NCI-H1092 treated with DMSO at 0.1 percent for 48 hours (cell line): ENCODE results near the gene UBE2G1.
"Not testable (repeated sequence)": the region's sequence is repeated elsewhere in the genome, so short reads cannot be mapped to it uniquely, and the experiment has no call there.

Experiments used
- DNase-seq: peaks from one replicate; lab custom pipeline; 2025; lab: John Stamatoyannopoulos, UW

Gene UBE2G1

GRCh38 chr17:4301066-4301465 is 65.4 kb downstream of the UBE2G1 start:
- DNase-seq: no peak

- no peak for DNase-seq
Measured at GRCh38 chr17:4297351-4297750, 69.1 kb downstream of the UBE2G1 start.

GRCh38 chr17:4295686-4296085 is 70.8 kb downstream of the UBE2G1 start:
- no peak for DNase-seq

- DNase-seq: no peak
Measured at GRCh38 chr17:4293572-4293971, 72.9 kb downstream of the UBE2G1 start.

- DNase-seq: no peak
Measured at GRCh38 chr17:4287710-4288109, 78.8 kb downstream of the UBE2G1 start.

GRCh38 chr17:4276514-4276913 is 90.0 kb downstream of the UBE2G1 start:
- no peak for DNase-seq

GRCh38 chr17:4272972-4273368 is 93.5 kb downstream of the UBE2G1 start:
- DNase-seq: no peak

- no peak for DNase-seq
Measured at GRCh38 chr17:4272213-4272971, 94.1 kb downstream of the UBE2G1 start.

GRCh38 chr17:4270736-4271135 is 95.7 kb downstream of the UBE2G1 start:
- no peak for DNase-seq

GRCh38 chr17:4269915-4270314 is 96.6 kb downstream of the UBE2G1 start:
- no peak for DNase-seq

- no peak for DNase-seq
Measured at GRCh38 chr17:4267402-4267801, 99.1 kb downstream of the UBE2G1 start.

- no peak for DNase-seq
Measured at GRCh38 chr17:4266550-4266949, 99.9 kb downstream of the UBE2G1 start.

- DNase-seq: peak; percentile 90
Measured at GRCh38 chr17:4263282-4264215, 102.9 kb downstream of the UBE2G1 start, which contains the start of gene ANKFY1. Gene ANKFY1, minus strand, starts transcription at chr17:4263979. Its CDS starts 38 bp downstream, at chr17:4263941.

- no peak for DNase-seq
Measured at GRCh38 chr17:4262703-4263102, 103.8 kb downstream of the UBE2G1 start.

- no peak for DNase-seq
Measured at GRCh38 chr17:4261452-4261851, 105.0 kb downstream of the UBE2G1 start.

GRCh38 chr17:4258867-4259266 is 107.6 kb downstream of the UBE2G1 start:
- DNase-seq: no peak

GRCh38 chr17:4256952-4257351 is 109.5 kb downstream of the UBE2G1 start:
- no peak for DNase-seq

- DNase-seq: not testable (repeated sequence)
Measured at GRCh38 chr17:4255271-4255670, 111.2 kb downstream of the UBE2G1 start.

- no peak for DNase-seq
Measured at GRCh38 chr17:4250887-4251286, 115.6 kb downstream of the UBE2G1 start.

GRCh38 chr17:4249452-4250029 is 116.9 kb downstream of the UBE2G1 start:
- peak; percentile 3 for DNase-seq

- DNase-seq: no peak
Measured at GRCh38 chr17:4248504-4249277, 117.8 kb downstream of the UBE2G1 start.

- no peak for DNase-seq
Measured at GRCh38 chr17:4247971-4248388, 118.5 kb downstream of the UBE2G1 start.
